A673 (cell line): ENCODE results near the gene ZFYVE19.

Experiments used
- EZH2 ChIP-seq: fragments of 200-600 bp; sonication (generic); IDR thresholded peaks from 2 replicates; pipeline ENCODE4 v1.6.1; 2017; ENCODE audit warnings: borderline replicate concordance, low read depth, mild to moderate bottlenecking, mixed read lengths, antibody characterized with exemption, low read length; ENCODE audit not compliant: poor library complexity, severe bottlenecking
- TF ChIP-seq, protein P1 (sequence below): fragments of 300-800, 200-600 bp; sonication (generic); conservative IDR thresholded peaks from 2 replicates; pipeline ENCODE4 v1.5.1; 2017; ENCODE audit warnings: low read depth, mild to moderate bottlenecking, antibody characterized with exemption, low read length, moderate library complexity, mixed read lengths

DNA sequence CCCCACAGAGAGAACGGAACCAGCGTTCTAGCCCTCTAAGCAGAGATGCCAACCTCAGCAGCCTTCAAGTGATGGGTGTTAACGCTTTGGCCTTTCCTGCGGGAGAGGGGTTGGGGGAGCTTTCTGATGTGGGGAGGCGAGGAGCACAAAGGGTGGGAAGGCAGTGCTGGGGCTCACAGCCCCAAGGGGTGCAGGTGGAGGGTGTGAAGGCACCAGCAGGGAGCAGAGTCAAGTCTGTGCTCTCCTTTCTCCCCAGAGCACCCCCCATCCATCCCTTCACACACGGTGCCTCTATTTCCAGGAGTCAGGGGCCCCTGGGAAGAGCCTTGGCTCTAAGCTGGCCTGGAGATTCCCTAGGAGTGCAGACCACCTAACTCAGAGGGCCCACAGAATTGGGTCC is 33.0 kb upstream of the ZFYVE19 start:
- TF ChIP-seq, protein P1, sequence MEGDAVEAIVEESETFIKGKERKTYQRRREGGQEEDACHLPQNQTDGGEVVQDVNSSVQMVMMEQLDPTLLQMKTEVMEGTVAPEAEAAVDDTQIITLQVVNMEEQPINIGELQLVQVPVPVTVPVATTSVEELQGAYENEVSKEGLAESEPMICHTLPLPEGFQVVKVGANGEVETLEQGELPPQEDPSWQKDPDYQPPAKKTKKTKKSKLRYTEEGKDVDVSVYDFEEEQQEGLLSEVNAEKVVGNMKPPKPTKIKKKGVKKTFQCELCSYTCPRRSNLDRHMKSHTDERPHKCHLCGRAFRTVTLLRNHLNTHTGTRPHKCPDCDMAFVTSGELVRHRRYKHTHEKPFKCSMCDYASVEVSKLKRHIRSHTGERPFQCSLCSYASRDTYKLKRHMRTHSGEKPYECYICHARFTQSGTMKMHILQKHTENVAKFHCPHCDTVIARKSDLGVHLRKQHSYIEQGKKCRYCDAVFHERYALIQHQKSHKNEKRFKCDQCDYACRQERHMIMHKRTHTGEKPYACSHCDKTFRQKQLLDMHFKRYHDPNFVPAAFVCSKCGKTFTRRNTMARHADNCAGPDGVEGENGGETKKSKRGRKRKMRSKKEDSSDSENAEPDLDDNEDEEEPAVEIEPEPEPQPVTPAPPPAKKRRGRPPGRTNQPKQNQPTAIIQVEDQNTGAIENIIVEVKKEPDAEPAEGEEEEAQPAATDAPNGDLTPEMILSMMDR = no peak
- no peak for TF ChIP-seq EZH2
